Adrenal gland (tissue), 5 donors: ENCODE results near the gene ADAM21.
"Not testable (repeated sequence)": the region's sequence is repeated elsewhere in the genome, so short reads cannot be mapped to it uniquely, and the experiment has no call there.

Experiments used
- CTCF ChIP-seq, 6 experiments: fragments of 450-650 bp in 4 of 6; fragments of 200-600 bp in 2 of 6; sonication (generic) in 1 of 6; IDR thresholded peaks; 1 replicate in 5 of 6; 2 replicates in 1 of 6; pipeline versions ENCODE4 v1.5.1 to v1.8.0; 2016 to 2021; ENCODE audit warnings: antibody characterized with exemption in 6 of 6, mild to moderate bottlenecking in 2 of 6, moderate library complexity in 1 of 6
- POLR2A ChIP-seq, 2 donors: fragments of 450-650 bp; IDR thresholded peaks; one replicate each; pipeline ENCODE4 v1.6.1; 2017; ENCODE audit warnings: antibody characterized with exemption in 2 of 2, mild to moderate bottlenecking in 2 of 2, moderate library complexity in 1 of 2
- donor health status: DM: no; HTN: no; CAD: no.

GRCh38 chr14:70406216-70406615 lies 45.8 kb upstream of the ADAM21 start:
- TF ChIP-seq CTCF, POLR2A (IDR thresholded peaks at IDR 0.05): not testable (repeated sequence)
